HG03565 (cell line): Measurements from ENCODE around the gene CLNK.

Experiments
- ATAC-seq: cut with Tn5 transposase; IDR thresholded peaks from one replicate; pipeline ENCODE4 v1.9.1; 2021; ENCODE audit warnings: mild to moderate bottlenecking, moderate library complexity; ENCODE audit not compliant: unreplicated experiment

The CLNK gene

GRCh38 chr4:10526429-10527222 is 157.9 kb downstream of the CLNK start:
- ATAC-seq: no peak

GRCh38 chr4:10524196-10524833 is 160.3 kb downstream of the CLNK start:
- ATAC-seq: no peak

DNA sequence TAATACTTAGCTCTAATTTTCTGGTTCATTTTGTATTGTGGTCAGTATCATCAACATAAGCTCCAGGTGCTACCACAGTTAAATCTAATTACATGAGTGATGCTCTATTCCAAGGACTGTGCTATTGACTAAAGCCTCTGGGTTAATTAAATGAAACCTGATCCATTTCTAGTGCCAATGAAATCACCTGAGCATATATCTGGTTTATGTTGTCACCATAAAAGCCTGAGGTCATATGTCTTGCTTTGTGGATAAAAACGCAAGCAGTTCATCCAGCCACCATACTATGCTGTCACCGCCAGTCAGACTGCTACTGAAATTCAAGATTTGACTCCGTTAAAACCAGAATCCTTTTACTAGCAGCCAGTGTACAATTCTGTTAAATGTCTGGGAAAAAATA is 163.1 kb downstream of the CLNK start:
- ATAC-seq: no peak

- ATAC-seq: no peak
Measured at GRCh38 chr4:10509733-10510132, 174.8 kb downstream of the CLNK start.

- no peak for ATAC-seq
Measured at GRCh38 chr4:10506077-10506476, 178.5 kb downstream of the CLNK start.

GRCh38 chr4:10504570-10505179 is 179.9 kb downstream of the CLNK start:
- ATAC-seq: no peak

DNA sequence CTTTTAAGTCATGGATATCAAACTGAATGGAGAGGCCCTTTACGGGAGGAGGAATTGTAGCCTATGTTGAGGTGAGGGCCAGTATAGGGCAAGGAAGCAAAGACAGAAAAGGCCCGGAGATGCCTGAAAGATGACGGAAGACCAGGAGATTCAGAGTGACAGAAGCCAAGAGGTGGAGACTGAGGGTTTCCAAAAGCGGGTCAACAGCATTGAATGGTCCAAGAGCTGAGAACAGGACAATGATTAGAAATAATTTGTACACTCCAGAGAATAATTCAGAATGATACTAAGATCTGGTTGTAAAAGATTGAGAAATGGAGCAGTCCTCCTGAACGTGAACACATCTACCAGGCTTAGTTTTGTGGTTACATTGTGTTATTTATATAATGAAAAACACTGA is 181.9 kb downstream of the CLNK start:
- no peak for ATAC-seq

GRCh38 chr4:10500776-10501175 is 183.8 kb downstream of the CLNK start:
- no peak for ATAC-seq

GRCh38 chr4:10496200-10496599 is 188.4 kb downstream of the CLNK start:
- ATAC-seq: no peak

DNA sequence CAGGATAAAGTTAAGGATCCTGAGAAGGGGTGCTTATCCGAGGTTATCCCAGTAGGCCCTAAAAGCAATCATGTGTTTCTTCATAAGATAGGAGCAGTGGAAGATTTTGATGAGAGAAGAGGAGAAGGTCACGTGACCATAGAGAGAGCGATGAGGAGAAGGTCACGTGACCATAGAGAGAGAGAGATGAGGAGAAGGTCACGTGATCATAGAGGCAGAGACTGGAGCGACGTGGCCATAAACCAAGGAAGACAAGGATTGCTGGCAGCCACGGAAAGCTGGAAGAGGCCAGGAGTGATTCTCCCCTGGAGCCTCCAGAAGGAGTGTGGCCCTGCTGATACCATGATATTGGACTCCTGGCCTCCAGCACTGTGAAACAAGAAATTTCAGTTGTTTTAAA is 188.9 kb downstream of the CLNK start:
- no peak for ATAC-seq

DNA sequence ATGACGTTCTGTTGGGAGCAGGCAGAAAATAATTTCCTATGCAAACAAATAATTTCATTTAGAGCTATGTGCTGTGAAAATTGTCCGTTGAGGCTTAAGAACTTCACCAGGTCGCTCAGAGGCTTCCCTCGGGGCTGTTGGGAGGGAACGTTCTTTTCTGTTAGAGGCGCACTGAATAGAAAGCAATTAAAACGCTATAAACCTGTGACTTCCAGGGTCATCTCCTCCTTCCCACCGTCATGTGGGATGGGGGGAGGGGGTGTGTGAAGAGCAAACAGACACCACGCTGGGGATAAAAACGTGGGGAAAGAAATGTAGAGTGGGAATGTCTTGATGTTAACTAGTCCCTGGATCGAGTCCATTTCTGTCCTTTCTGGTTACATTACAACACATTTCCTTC is 192.1 kb downstream of the CLNK start:
- no peak for ATAC-seq

DNA sequence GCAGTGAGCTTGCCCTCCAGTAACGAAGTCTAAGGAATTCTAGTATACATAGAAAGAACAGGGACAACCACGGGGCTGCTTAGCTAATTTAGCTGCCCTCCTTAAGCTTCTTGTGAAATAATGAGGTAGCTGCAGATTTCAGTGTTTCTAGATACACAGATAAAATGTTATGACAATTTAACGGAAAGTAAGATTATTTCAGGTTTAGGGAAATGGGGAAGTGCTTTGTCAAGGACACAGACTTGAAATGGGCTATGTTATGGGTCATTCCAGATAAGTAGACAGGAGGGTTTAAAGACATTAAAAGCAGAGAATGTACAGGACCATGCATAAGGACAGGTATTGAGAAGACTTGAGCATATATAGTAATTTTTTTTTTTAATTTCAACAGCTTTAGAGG is 193.2 kb downstream of the CLNK start:
- ATAC-seq: no peak

DNA sequence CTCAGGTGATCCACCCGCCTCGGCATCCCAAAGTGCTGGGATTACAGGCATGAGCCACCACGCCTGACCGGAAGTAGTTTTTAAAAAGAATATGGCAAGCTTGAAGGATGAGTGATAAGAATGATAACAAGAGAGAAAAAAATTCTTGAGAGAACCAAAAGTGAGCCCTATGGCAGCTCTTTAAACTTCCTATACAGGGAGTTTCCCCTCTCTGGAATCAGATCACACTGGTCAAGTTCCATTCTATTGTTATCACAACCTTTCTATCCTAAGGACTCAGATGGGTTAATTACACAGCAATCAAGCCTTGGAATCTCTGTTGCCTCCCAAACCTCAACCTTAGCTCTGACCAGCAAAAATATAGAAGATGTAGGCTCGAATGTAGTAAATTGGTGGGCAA is 193.6 kb downstream of the CLNK start:
- ATAC-seq: no peak

DNA sequence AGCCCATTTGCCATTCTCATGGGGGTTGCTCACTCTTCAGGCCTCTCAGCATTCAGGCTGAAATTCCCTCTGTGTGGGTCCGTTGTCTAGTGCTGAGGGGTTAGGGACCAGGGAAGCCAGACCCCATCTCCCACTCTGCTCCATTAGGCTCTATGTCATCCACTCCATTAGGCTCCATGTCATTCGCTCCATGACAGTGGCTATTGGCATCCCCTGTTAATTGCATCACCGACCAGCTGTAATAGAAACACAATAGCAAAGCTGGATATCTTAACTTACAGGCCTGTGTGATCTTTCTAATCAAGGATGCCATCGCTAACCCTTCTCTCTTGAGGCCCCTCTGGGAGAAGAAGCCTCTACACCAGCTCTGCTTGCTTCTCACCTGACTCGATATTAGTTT is 201.7 kb downstream of the CLNK start:
- ATAC-seq: no peak

GRCh38 chr4:10480616-10481015 is 204.0 kb downstream of the CLNK start:
- ATAC-seq: no peak

DNA sequence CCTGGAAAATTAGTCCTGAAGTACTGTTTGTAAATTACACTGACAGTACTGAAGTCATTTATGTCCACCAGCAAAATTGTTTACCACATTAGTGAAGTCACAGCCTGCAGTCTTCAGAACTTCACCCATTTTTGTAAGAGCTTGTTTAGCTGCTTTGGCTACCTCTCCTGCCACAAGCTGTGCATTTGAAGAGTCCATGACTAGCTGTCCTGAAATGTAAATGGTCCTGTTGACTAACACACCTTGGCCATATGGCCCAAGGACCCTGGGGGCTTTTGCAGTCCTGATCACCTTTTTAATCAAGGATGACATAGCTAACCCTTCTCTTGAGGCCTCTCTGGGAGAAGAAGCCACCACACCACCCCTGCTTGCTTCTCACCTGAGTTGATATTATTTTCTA is 205.9 kb downstream of the CLNK start:
- no peak for ATAC-seq

- ATAC-seq: no peak
Measured at GRCh38 chr4:10470505-10470904, 214.1 kb downstream of the CLNK start.

DNA sequence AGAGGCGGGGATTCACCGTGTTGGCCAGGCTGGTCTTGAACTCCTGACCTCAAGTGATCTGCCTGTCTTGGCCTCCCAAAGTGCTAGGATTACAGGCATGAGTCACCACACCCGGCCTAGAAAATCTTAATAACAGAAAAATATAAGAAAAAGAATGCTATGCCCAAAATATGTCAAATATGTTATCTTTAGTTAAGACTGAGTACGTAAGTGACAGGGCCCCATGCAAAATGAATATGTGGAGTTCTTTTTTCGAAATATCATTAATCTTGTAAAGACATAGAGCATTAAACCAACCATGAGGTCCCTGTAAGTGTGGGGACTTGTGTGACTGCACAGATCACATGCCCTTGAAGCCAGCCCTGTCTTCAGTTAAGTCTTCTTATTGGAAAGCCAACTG is 218.4 kb downstream of the CLNK start:
- no peak for ATAC-seq

DNA sequence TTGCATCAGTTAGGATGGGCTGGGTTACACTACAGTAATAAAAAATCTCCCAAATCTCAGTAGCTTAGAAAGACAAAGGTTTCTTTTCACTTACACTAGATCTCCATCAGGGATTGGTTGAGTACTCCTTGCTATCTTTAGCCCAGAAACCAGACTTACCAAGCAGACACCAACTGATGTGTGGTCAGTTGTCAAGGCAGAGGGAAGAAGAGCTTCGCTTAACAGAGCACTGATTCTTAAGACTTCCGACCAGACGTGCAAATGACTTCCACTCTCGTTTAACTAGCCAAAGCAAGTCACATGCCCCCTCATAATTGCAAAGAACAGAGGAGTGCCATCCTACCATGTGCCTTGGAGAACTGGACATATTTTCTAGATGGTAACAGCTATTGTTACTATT is 221.7 kb downstream of the CLNK start:
- ATAC-seq: no peak

- ATAC-seq: no peak
Measured at GRCh38 chr4:10461850-10462400, 222.6 kb downstream of the CLNK start.

- ATAC-seq: peak; percentile 63
Measured at GRCh38 chr4:10461091-10461849, 223.3 kb downstream of the CLNK start.
